DMS 273 (cell line): ENCODE measurements around the gene KREMEN1.
A peak's percentile ranks its signal among the peaks of the same experiment; 100 is the strongest.

Experiments used
- DNase-seq: peaks from one replicate; lab custom pipeline; 2025; ENCODE audit not compliant: unreplicated experiment; lab: John Stamatoyannopoulos, UW

The KREMEN1 gene

DNA sequence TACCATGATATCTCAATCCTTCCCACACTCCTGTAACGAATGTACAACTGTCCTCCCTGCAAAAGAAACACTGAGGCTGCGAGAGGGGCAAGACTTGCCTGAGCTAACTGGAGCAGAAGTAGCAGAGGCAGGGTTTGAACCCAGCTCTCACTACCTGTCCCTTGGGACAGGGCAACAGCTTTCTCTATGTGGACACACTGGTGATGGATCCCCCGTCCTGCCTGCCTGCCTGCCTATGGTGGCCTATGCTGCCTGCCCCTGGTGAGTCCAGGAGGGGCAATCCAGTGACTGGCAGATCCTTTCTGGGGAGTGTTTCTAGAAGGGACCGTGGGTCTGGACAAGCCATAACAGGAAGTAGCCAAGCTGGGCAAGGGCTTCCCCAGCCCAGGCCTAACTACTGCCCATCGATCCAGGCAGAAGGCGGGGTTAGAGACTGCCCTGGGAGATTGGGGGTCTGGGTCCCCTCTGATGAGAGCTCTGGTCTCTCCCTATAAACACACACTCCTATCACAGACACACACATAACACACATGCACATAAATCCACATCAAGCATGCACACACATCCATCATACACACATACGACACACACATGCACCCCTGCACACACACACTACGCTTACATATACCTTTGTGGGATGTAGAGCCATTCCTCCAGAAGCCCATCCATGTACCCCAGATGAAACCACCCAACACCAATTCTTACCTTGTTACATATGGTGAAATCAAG lies 131.8 kb downstream of the KREMEN1 start:
- DNase-seq: no peak

DNA sequence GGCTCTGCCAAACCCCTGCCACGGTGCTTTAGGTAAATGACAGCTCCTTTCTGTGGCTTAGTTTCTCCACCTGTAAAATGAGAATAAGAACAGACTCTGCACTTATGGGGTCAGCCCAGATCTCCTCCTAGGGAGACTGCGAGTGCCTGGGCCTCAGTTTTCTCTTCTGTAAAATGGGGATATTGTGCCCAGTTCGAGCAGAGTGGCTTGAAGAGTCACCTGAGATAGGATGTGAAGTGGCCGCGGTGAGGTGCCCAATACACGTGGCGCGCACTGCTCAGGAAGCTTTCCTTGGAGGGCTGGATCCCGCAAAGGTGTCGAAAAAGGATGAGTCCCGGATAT lies 132.4 kb downstream of the KREMEN1 start:
- DNase-seq: no peak

DNA sequence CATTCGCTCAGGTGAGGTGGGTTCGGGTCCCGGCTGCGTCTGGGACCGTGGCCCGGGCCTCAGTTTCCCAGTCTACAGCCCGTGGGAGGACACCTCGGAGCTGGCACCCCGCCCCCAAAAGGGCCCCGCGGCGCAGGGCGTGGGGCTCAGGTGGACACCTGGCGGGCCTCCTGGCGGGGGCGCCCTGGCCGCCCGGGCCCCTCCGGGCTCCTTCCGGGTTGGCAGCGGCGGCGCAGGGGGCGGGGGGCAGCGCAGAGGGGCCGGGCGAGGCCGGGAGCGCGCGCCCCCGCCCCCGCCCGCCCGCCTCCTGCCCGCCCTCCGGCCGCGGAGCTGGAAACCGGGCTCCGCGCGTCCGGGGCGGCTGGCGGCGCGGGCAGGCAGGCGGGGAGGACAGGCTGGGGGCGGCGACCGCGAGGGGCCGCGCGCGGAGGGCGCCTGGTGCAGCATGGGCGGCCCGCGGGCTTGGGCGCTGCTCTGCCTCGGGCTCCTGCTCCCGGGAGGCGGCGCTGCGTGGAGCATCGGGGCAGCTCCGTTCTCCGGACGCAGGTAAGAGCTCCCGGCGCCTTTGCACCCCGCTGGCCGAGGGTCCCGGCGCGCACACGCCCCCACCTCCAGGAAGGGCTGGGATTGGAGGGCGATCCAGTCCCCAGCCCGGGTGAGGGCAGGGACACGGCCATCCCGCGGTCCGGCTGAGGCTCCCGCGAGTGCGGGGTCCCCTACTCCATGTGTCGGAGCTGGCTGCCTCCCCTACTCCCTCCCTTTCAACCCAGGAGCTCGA lies 132.9 kb downstream of the KREMEN1 start, which contains the start of gene EMID1:
Gene EMID1 (plus strand): TSS at position 303 of the 778 bp plus-strand sequence. CDS start 143 bp downstream, at position 446.
- DNase-seq: peak; percentile 62

DNA sequence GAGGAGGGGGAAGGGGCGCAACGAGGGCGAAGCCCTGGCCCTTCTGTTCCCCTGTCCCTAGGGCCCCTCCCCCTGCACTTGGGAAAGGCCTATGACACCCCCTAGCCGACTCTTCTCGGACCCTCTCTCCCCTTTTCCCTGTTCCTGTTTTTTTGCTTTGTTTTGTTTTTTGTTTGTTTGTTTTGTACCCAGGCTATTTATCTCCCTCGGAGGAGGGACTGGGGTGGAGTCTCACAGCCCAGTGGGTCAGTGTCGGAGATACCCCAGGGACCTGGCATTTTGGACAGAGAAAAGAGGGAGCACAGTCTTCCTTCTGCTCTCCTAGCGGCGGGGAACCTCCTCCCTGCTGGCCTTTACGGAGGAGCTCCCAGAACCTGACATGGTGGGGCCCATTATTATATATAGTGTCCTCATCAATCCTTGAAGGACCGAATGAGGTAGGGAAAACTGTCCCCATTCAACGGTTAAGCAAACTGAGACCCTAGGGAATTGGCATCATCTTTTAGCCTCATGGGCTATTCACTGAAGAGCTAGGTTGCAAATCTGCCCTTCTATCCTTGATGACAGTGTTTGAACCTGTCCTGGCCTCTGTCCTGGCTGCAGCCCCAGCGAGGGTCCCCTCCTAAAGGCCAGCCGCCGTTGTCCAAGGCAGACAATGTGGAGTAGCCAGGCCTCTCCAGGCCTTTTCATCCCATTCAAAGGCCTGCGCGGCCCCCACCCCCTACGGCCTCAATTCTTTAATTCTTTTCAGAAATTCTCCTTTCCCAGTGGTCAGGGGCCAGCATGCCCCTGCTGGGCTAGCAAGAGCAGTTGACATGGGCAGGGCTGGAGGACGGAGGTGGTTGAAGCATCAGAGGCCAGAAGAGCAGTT lies 133.8 kb downstream of the KREMEN1 start:
- no peak for DNase-seq

DNA sequence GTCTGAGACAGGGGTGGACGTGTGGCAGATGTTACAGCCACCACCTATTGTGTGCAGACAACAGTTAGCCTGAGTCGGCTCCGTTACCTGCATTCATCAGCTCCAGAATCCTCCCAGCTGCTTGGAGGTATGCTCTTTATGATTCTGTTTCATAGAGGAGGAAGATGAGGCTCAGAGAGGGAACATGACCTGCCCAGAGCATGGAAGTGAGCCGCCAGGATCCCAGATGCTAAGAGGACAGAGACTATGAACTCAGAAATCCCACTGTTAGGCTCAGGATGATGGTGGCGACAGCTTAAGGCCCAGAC lies 134.4 kb downstream of the KREMEN1 start:
- no peak for DNase-seq

DNA sequence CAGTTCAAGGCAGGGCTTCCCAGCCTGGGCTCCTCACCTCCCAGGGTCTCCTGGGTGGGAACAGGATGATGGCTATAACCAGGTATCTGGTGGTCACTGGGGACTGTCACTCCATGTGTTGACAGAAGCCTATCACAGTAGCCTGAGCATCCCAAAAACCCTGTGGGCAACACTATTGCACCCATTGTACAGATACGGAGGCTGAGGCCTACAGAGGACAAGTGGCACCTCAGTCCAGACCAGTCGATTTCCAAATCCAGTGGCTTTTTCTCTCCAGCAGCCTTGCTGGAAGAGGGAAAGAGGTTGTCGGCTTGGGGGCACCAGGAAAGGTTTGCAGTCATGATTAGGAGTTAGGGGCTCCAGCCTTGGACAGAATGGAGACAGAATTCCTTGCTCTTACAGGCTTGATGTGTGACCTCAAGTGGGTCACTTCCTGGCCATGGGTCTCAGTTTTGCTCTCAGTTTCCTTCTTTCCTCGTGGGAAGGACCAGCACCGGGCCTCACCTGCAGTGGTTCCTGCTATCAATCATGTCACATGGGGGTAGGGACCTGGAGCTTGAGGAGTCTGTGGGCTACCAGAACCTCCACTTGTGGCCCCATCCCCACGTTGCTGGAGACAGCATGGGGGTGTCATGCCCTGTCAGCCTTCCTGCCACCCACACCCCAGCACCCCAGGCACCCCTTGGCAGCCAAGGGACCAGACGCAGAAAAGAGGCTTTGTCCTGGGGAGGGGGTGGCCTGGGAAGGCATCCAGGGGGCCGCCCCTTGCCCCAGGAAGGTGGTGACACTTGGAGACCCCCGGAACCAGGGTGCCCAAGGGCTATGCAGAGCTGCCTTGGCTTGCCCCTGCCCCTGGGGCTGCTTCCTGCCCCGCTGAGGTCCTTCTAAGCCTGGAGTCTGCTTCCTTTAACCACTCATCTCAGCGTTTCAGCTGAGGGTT lies 135.0 kb downstream of the KREMEN1 start:
- DNase-seq: no peak

DNA sequence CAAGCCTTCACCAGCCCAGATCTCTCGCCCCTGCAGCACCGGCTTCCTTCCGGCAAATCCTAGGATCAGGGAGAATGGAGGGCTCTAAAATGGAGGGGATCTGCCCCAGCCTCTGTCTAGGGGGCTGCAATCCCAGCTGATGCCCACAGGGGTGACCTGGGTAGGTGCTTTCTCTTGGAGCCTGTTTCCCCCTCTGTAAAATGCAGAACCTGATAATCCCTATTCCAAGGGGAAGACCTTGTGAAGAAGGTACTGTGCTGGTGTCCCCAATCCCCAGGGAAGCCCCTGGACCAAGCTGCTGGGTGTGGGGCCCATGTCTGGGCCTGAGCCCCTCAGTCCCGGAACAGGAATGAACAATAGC lies 135.6 kb downstream of the KREMEN1 start:
- no peak for DNase-seq

DNA sequence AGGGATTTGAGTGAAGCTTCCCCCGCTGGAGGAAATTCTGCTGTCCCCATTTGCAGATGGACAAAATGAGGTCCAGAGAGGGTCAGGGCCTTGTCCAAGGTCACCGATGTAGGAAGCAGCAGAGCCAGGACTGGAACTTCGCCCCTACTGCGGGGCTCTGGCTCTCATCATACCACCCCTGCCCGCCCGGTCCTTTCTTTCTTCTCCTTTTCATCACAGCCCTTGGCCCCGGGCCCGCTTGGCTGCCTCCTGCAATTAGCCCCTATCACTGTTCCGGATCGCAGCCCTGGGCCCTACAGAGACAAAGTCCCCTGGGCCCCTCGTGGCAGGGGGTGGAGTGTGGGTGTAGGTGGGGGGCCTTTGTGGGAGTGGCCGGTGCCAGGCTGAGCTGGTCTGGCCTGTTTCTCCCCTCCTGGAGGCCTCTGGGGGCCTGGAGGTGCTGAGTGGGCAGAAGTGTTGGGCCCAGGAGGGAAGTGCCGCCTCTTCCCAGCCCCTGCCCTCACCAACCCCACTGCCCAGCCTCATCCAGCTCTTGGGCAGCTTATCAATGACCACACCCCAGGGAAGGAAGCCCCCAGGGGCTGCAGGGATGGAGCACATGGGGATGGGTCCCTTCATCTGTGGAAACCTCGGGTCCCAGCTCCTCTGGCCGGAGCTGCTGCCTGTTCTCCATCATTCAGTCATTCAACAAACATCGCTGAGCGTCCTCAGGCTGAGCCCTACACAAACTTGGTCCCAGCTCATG lies 136.2 kb downstream of the KREMEN1 start:
- no peak for DNase-seq

DNA sequence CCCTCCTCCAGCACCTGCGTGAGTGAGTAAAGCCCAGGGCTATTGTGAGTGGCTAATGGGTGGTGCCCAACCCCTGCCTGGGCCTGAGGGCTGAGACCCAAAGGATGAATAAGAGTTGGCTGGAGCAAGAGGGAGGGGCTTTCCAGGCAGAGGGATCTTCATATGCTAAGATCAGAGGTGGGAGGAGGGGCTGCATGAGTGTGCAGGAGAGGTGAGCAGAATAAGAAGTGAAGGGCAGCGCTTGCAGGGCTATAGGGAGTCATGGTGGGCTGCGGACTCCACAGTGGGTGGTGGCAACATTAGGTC lies 136.7 kb downstream of the KREMEN1 start:
- DNase-seq: no peak

DNA sequence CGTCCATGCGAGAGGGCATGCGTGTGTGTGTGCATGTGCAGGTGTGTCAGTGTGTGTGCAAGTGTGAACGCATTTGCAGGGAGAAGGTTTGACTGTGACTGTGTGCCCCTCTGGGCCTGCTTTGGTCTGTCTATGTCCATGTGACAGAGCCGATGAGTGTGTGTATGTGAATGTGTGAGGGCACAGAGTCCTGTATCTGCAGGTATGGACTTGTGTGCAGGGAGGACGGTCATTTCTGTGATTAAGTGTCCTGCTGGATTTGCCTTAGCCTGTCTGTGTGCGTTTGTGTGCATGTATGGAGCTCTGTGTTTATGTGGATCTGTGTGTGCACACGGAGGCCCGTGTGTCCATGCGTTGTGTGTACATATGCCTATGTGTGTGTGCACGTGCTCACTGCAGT lies 138.2 kb downstream of the KREMEN1 start:
- no peak for DNase-seq

DNA sequence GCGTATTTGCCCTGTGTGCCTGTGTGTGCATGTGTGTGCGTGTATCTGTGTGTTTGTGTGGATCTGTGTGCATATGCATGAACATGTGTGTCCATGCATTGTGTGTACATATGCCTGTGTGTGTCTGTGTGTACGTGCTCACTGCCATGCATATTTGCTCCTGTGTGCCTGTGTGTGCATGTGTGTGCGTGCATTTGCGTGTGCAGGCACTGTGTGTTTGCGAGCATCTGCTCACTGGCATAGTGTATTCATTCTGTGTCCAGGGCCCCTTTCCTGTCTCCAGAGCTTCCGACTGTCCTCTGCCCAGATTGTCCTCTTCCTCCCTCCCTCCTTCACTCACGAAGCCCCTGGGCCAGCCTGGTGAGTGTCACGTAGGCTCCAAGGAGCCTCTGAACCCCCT lies 138.6 kb downstream of the KREMEN1 start:
- no peak for DNase-seq

DNA sequence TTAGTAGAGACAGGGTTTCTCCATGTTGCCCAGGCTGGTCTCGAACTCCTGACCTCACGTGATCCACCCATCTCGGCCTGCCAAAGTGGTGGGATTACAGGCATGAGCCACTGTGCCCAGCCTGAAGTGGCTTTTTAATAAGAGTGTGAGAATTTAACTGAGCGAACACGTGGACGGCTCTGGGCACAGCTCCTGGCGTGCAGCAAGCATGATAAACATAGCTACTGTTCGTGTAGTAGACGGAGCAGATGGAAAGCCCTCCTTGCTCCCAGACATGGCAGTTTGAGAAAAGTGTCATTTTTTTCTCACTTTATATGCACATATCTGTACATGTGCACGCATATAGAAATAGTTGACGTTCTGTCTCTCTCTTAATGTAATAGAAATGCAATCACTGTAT lies 139.9 kb downstream of the KREMEN1 start:
- no peak for DNase-seq

DNA sequence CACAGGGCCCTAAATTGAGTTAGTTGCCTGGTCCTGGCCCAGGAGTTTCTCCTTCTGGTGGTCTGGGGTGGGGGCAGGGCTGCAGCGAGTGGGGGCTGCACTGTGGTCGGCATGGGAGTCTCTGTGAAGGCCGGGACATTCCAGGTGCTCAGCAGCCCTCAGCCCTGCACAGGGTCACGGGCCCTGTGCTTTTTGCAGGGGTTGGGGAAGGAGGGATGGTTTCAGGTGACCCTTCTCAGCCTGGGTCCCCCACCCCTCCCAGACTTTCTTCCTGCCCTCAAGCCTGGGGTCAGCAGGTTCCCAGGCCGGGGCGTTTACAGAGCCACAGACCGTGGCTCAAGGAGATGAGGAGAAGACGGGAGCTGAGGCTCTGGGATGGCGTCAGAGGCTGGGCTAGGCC lies 140.7 kb downstream of the KREMEN1 start:
- no peak for DNase-seq

DNA sequence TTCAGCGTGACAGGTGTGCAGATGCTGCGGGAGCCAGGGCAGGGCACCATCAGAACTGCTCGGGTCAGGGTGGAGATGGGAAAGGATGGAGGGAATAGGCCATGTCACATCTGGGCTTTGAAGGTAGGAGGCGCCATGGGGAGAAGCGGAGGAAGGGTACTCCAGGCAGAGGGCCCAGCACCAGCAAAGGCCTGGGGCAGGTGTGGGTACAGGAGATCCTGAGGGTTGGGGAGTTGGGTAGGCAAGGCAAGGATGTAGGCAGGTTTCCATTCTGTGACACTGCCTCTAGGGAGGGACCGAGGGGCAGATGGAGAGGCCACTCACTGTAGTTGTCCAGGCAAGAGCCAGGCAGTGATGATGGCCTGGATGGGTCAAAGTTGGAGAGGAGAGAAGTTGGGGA lies 141.4 kb downstream of the KREMEN1 start:
- DNase-seq: no peak

DNA sequence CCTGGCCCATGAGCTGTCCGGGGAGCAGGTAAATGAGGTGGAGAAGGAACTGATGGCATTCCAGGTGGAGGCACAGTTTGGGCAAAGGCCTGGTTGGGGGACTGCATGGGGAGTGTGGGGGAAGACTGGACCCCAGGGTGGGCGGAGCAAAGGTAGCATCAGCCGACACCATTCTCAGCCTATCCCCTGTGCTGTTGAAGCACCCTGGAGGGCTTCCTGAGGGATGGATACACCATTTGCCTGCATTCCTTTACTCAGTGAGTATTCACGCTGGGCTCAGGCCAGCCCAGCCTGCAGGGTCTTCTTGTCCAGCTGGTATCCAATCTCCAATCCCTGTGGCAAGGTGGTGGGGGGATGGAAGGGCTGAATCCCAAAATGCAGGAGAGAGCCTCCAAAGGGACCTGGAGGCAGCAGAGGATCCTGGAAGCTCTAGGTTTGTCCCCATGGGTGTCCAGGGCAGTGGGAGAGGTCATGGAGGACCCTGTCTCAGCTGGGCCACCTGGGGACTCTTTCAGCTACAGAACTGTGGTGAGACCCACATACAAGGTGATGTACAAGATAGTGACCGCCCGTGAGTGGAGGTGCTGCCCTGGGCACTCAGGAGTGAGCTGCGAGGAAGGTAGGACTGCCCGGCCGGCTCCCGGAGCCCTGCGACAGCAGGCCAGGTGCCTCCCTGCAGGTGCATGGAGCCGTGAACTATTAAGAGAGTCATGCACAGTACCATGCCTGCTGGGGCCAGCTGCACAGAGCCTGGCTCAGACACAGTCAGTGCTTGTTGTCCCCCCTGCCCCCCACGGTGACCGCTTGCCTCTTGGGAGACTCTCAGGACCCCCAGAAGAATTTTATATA lies 142.4 kb downstream of the KREMEN1 start:
- no peak for DNase-seq

DNA sequence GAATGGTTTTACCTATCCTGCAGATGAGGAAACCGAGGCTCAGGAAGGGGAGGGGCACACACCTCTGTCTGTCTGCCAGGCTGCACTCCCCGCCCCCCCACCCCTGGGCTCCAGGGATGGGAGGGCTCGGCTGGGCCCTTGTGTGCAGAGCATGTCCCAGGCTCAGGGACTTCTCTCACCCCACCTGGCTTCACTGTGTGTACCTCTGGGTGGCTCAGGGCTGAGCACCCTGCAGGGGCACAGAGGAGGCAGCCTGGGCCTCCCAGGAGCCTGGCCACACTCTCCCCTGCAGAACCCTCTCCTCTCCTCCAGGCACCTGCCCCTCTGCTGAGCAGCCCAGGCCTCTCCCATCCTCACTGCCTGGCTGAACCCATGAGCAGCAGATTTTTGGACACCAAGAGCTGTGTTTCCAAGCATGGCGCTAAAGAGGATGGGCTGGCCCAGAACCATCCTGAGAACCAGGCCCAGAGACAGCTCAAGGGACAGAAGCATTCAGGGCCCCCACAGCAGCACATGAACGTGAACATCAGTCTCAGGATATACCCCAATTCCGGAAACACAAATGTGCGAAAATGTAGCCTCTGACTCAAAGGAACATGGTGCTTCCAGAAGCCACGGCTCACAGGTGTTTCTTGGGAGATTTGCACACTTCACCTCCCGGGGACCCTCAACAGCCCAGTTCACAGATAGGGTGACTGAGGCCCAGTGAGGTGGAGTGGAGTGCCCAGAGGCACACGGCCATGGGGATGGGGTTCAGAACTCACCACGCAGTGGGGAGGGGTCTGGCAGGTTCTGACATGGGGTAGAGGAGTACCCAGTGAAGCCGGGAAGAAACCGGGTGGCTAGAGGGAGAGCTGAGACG lies 143.4 kb downstream of the KREMEN1 start:
- no peak for DNase-seq

DNA sequence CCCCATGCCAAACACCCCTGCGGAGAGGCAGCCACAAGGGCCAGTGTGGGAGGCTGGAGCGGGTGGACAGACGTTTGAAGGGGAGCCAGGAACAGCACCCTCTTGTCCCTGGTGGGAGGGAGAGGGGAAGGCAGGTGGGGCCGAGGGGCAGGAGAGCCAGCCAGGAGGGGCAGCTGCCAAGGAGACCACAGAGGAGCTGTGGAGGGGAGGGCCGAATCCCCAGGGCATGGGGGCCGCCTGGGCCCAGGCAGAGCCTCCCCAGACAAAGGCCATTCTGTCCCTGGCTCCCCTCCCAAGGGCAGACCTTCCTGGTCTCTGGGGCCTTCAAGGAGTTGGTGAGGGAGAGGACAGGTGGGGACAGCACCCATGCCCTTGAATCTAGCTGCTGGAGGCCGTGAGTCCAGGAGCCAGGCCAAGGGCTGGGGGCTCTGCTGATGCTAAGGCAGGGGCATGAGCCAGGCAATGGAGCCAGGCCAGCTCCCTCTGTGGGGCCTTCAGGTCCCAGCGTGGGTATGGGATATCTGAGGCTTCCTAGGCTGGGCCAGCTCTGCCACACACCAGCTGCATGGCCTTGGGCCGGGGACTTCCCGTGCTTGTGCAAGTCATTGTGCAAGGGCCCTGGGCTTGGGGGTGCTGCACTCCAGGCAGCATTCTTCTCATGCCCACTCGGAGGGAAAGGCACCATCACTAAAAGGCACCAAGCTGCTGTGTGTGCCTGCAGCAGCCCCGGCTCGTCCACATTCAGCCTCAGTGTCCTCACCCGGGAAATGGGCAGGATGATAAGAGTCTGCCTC lies 144.2 kb downstream of the KREMEN1 start:
- no peak for DNase-seq
